ENCODE data around the gene LYRM4.
A peak's percentile ranks its signal among the peaks of the same experiment; 100 is the strongest.

The LYRM4 gene

GRCh38 chr6:5143634-5144311 is 117.0 kb downstream of the LYRM4 start:
- no peak for TF ChIP-seq EZH2 (IDR thresholded peaks at IDR 0.05; ENCODE audit: borderline replicate concordance, low read length)
- TF ChIP-seq CTCF (IDR thresholded peaks at IDR 0.05; ENCODE audit: low read length): peak; percentile 92
- H3K4me1 ChIP-seq (ENCODE audit: insufficient read depth, low read length, severe bottlenecking): peaks cover 18% of the 10 kb centered on the region
- no peaks in the 10 kb centered on the region for H3K27me3 ChIP-seq (ENCODE audit: insufficient read depth, low read length)
- H3K4me3 ChIP-seq (ENCODE audit: low read depth, low read length, poor library complexity, severe bottlenecking): no peak overlapping the region
- no peak overlapping the region for H3K9ac ChIP-seq (ENCODE audit: low read length)
- no peak overlapping the region for H2AFZ ChIP-seq (ENCODE audit: low read length)
- H3K9me3 ChIP-seq (ENCODE audit: low read length): no peaks in the 10 kb centered on the region
- no peaks in the 10 kb centered on the region for H3K36me3 ChIP-seq (ENCODE audit: insufficient read depth, low read length)
- H3K4me2 ChIP-seq (ENCODE audit: low read length): no peak overlapping the region
- no peaks in the 10 kb centered on the region for H3F3A ChIP-seq (ENCODE audit: insufficient read depth, low read length)
- no peak overlapping the region for H3K27ac ChIP-seq (ENCODE audit: low read depth, low read length, poor library complexity, severe bottlenecking)
- no peaks in the 10 kb centered on the region for H4K20me1 ChIP-seq (ENCODE audit: insufficient read depth, low read length)
- H3K9me2 ChIP-seq (ENCODE audit: low read depth, low read length): no peaks in the 10 kb centered on the region
- H3K79me2 ChIP-seq (ENCODE audit: insufficient read depth, low read length): no peaks in the 10 kb centered on the region

GRCh38 chr6:5142915-5143314 is 117.8 kb downstream of the LYRM4 start:
- no peaks in the 10 kb centered on the region for H3F3A ChIP-seq (ENCODE audit: insufficient read depth, low read length)
- no peaks in the 10 kb centered on the region for H3K27me3 ChIP-seq (ENCODE audit: insufficient read depth, low read length)
- no peaks in the 10 kb centered on the region for H3K9me3 ChIP-seq (ENCODE audit: low read length)
- no peak overlapping the region for H3K4me3 ChIP-seq (ENCODE audit: low read depth, low read length, poor library complexity, severe bottlenecking)
- H3K4me1 ChIP-seq (ENCODE audit: insufficient read depth, low read length, severe bottlenecking): peaks cover 18% of the 10 kb centered on the region
- no peaks in the 10 kb centered on the region for H3K79me2 ChIP-seq (ENCODE audit: insufficient read depth, low read length)
- no peaks in the 10 kb centered on the region for H3K9me2 ChIP-seq (ENCODE audit: low read depth, low read length)
- H3K27ac ChIP-seq (ENCODE audit: low read depth, low read length, poor library complexity, severe bottlenecking): no peak overlapping the region
- H3K4me2 ChIP-seq (ENCODE audit: low read length): no peak overlapping the region
- no peaks in the 10 kb centered on the region for H3K36me3 ChIP-seq (ENCODE audit: insufficient read depth, low read length)
- TF ChIP-seq EZH2 (IDR thresholded peaks at IDR 0.05; ENCODE audit: borderline replicate concordance, low read length) (no peak), CTCF (IDR thresholded peaks at IDR 0.05; ENCODE audit: low read length) (no peak)
- no peak overlapping the region for H2AFZ ChIP-seq (ENCODE audit: low read length)
- H3K9ac ChIP-seq (ENCODE audit: low read length): no peak overlapping the region
- no peaks in the 10 kb centered on the region for H4K20me1 ChIP-seq (ENCODE audit: insufficient read depth, low read length)

DNA sequence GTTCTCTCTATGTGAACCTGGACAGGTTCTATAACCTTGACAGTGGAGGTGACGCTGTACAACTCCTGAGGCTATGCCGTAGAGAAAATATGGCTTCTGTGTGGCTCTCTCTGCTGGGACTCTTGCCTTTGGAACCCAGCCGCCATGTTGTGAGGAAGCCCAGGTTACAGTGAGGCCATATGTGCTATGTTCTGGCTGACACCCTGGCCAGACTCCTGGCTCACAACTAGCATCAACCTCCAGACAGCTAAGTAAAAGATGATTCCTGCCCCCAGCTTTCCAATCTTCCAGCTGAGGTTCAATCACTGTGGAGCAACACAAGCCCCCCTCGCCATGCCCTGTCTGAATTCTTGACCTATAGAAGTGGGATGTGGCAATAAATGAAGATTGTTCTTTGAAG is 118.6 kb downstream of the LYRM4 start:
- Histone ChIP-seq H3K9ac (ENCODE audit: low read length) (no peak overlapping the region), H3K27ac (ENCODE audit: low read depth, low read length, poor library complexity, severe bottlenecking) (no peak overlapping the region), H3K79me2 (ENCODE audit: insufficient read depth, low read length) (no peaks in the 10 kb centered on the region), H3K4me3 (ENCODE audit: low read depth, low read length, poor library complexity, severe bottlenecking) (no peak overlapping the region), H3K36me3 (ENCODE audit: insufficient read depth, low read length) (no peaks in the 10 kb centered on the region), H3F3A (ENCODE audit: insufficient read depth, low read length) (no peaks in the 10 kb centered on the region), H3K4me2 (ENCODE audit: low read length) (no peak overlapping the region), H3K4me1 (ENCODE audit: insufficient read depth, low read length, severe bottlenecking) (peaks cover 18% of the 10 kb centered on the region), H2AFZ (ENCODE audit: low read length) (no peak overlapping the region), H4K20me1 (ENCODE audit: insufficient read depth, low read length) (no peaks in the 10 kb centered on the region), H3K9me2 (ENCODE audit: low read depth, low read length) (no peaks in the 10 kb centered on the region), H3K9me3 (ENCODE audit: low read length) (no peaks in the 10 kb centered on the region), H3K27me3 (ENCODE audit: insufficient read depth, low read length) (no peaks in the 10 kb centered on the region)
- TF ChIP-seq EZH2 (IDR thresholded peaks at IDR 0.05; ENCODE audit: borderline replicate concordance, low read length) (no peak), CTCF (IDR thresholded peaks at IDR 0.05; ENCODE audit: low read length) (no peak)

Data from OCI-LY1 (cell line).